ENCODE data around the gene AP4B1. TPM values are rescaled to one million over a fixed set of nuclear protein-coding genes. Genes with fewer than 3 reads are reported as not detected.

The AP4B1 gene
- 7.5 to 9.7 TPM (median 9.0 TPM) in 5 replicates for total RNA-seq (2022; extraction: Qiagen RNA extraction)

DNA sequence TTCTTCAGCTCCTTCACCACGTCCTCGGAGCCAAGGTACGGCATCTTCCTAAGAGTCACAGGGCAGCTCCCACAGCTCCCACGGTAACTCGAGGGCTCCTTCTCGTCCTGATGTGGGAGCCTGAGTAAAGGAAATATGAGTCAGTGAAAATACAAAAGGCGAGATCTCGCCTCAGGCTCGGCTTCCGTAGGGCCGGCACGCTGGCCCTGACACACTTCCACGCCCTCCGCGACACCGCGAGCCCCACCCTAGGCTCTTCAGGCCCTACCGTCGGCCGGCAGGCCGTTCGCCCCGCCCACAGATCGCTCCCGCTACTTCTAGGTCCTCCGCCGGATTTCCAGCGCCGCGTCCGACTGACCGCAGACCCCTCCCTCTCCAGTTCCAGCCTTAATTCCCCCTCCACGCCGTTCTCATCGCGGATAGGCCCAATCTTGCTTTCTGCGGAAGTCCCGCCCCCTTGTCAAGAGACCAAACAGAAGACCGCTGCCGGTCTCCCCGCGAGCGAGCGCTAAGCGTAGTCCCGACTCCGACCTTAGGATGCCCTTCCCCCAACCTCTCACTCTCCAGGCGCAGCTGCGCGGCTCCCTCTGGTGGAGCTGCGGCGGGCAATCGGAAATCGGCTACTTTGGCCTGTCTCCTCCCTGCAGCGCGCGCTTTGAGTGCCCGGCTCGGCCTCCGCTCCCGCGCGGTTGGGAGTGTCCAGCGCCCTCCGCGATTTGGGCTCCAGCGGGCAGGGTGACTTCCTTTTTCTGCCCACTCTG is at the start of gene AP4B1, which contains the start of gene DCLRE1B:
Gene AP4B1 (minus strand): TSS at position 126 of the 761 bp plus-strand sequence. CDS start 82 bp downstream, at position 44.
Gene DCLRE1B (plus strand): TSS at position 653 of the 761 bp plus-strand sequence. CDS start 261 bp downstream, outside the sequence.

DNA sequence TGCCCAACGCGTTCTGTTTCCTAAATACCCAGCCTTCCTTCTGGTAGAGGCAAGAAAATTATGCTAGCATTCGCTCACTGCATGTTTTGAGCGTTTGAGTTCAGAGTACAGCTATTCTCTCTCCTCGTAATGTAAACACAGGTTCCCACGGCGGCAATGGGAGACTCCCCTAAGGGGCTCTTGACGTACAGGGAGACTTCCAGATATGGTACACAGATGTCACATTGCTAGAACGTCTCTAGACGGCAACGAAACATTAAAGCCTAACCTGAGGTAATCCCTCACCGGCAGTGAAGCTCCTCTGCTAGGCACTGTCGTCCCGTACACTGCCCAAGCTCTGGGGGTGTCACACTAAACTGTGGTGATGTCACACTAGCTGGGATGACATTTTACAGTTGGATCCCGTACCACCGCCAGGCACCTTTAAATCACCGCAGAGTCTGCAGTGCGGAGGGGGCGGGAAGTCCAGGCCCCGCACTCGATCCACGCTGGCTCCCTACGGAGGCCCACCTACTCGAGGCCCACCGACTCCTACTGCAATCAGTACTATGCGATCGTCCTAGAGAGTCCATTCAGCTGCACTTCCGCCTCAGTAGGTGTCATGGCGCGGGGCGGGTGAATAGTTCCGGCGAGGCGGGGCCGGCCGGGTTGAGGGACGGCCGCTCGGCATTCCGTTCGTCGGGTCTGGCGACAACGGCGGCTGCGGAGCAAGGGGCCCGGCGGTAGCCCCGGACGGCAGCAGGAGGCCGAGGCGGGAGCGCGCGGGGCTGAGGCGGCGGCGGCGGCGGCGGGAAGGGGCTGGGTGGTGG is 24.5 kb upstream of the AP4B1 start, which contains the start of gene HIPK1:
Gene HIPK1 (plus strand): TSS at position 384 of the 809 bp plus-strand sequence.

GRCh38 chr1:113887402-113888175 is 17.0 kb downstream of the AP4B1 start, which contains the start of gene BCL2L15:
Gene BCL2L15, minus strand, starts transcription at chr1:113887581. Its CDS starts 206 bp downstream, at chr1:113887375.

DNA sequence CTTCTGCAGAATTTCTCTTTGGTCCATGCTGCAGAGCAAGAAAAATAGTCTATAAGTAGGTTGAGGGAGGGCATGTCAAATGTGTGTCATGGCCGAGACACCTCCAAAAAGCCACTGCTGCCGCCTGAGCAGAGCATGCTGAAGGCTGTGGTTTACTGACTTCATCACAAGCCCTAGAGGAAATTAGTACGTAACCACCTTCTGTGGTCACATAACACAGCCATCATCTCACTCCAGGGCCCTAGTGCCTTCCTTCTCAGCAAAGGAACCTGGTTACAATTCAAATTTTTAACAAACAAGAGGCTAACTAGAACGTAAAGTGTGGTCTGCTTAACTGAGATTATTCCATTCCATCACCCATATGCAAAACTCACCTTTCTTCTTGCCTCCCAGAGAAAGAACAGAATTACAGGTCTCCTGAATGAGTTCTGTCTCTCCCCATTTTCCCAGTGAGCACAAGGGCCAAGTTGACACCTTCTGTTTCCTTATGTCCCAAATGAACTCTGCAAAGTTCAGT is 32.9 kb downstream of the AP4B1 start, which contains the start of gene PTPN22:
Gene PTPN22 (minus strand): TSS at position 116 of the 517 bp plus-strand sequence.

Other genes starting within 250 kb of the AP4B1 start
- gene PHTF1, start 145.3 kb downstream of the AP4B1 start, total RNA-seq (2022; extraction: Qiagen RNA extraction): 11.7 to 14.6 TPM (median 12.8 TPM) in 5 replicates
- 2.9 to 4.7 TPM (median 3.5 TPM) in 5 replicates for gene RSBN1, start 92.3 kb downstream of the AP4B1 start, total RNA-seq (2022; extraction: Qiagen RNA extraction)
- gene PTPN22, start 33.1 kb downstream of the AP4B1 start, total RNA-seq (2022; extraction: Qiagen RNA extraction): not detected in 5 replicates
- gene BCL2L15, start 17.2 kb downstream of the AP4B1 start, total RNA-seq (2022; extraction: Qiagen RNA extraction): 0.52 to 0.73 TPM (median 0.61 TPM) in 5 replicates
- 8.2 to 11.1 TPM (median 8.6 TPM) in 5 replicates for gene DCLRE1B, start 527 bp upstream of the AP4B1 start, total RNA-seq (2022; extraction: Qiagen RNA extraction)
- 13.4 to 16.6 TPM (median 15.2 TPM) in 5 replicates for gene HIPK1, start 24.5 kb upstream of the AP4B1 start, total RNA-seq (2022; extraction: Qiagen RNA extraction)
- 3.8 to 4.3 TPM (median 4.0 TPM) in 5 replicates for gene OLFML3, start 74.7 kb upstream of the AP4B1 start, total RNA-seq (2022; extraction: Qiagen RNA extraction)
- gene SYT6, start 249.1 kb upstream of the AP4B1 start, total RNA-seq (2022; extraction: Qiagen RNA extraction): 0.13 to 0.36 TPM (median 0.25 TPM) in 5 replicates